Activated CD4-positive, alpha-beta T cell treated with anti-CD3 and anti-CD28 coated beads, Interleukin-2, amount 50 U/mL, for 24 hours (primary cell): ENCODE data around the gene CCT8.
"Not testable (repeated sequence)": the region's sequence is repeated elsewhere in the genome, so short reads cannot be mapped to it uniquely, and the experiment has no call there.

Experiments
- DNase-seq, 2 donors: peaks; one replicate each; pipeline ENCODE4 v3.0.0-alpha.2; 2020; ENCODE audit warnings: low read depth in 1 of 2, low spot score in 1 of 2

Gene CCT8

DNA sequence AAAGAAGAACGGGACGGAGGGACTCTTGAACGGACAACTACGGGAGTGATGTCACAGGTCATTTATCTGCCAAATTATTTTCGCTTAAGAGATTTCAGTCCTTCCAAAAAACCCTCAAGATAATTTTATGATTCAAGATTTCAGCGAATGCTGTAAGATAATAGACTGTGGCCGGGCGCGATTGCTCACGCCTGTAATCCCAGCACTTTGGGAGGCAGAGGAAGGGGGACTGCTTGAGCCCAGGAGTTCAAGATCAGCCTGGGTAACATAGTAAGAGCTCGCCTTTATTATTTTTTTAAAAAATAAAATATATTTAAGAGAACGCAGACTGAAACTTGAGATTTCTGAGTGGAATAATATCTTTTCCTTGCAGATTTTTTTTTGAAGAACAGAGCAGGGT lies 54.9 kb downstream of the CCT8 start:
- no peak for DNase-seq

DNA sequence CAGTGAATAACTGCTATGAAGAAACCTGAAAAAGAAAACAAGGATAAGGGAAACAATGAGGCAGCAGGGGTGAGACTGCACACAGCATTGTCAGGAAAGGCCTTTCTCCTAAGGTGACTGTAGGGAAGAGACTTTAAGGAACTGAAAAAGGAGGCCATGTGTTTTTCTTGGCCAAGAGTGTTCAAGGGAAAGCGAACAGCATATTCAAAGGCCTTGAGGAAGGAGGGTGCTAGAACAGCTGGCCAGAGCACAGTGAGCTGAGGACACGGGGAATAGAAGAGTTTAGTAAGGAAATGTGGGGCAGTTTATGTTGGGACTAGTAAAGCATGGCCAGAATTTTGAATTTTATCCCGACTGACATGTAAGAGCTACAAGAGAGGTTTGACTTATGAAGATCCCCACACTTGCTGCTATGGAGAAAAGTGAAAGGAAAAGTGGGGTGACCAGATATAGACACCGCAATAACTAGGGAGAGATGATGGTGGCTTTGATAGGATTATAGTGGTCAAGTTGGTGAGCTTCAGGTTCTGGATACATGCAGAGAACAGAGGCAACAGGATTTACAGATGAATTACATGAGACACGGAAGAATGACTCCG lies 55.7 kb downstream of the CCT8 start:
- DNase-seq = no peak

DNA sequence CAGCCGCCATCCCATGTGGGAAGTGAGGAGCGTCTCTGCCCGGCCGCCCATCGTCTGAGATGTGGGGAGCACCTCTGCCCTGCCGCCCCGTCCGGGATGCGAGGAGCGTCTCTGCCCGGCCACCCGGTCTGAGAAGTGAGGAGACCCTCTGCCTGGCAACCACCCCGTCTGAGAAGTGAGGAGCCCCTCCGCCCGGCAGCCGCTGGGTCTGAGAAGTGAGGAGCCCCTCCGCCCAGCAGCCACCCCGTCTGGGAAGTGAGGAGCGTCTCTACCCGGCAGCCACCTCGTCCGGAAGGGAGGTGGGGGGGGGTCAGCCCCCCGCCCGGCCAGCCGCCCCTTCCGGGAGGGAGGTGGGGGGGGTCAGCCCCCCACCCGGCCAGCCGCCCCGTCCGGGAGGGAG lies 62.2 kb downstream of the CCT8 start:
- DNase-seq = not testable (repeated sequence)

- DNase-seq = no peak
Observed at GRCh38 chr21:29008367-29008766, 65.1 kb downstream of the CCT8 start.

GRCh38 chr21:29007810-29008209 lies 65.6 kb downstream of the CCT8 start:
- no peak for DNase-seq

- no peak for DNase-seq
Observed at GRCh38 chr21:29007135-29007534, 66.3 kb downstream of the CCT8 start.
